SU-DHL-6 (cell line): Measurements from ENCODE around the gene PSKH1.
"Not testable (repeated sequence)": the region's sequence is repeated elsewhere in the genome, so short reads cannot be mapped to it uniquely, and the experiment has no call there.

Source experiments
- H2AFZ ChIP-seq: fragments of 200-600 bp; sonication (generic); 2 replicates; pipeline ENCODE4 v1.6.1; 2014; ENCODE audit warnings: low read depth, mild to moderate bottlenecking, moderate library complexity, mixed read lengths, antibody characterized with exemption, low read length; ENCODE audit not compliant: severe bottlenecking
- H3F3A ChIP-seq: fragments of 200-600 bp; shearing (Covaris generic); 2 replicates; pipeline ENCODE4 v1.6.0; 2016; ENCODE audit warnings: antibody characterized with exemption, mild to moderate bottlenecking; ENCODE audit not compliant: insufficient read depth
- H3K27ac ChIP-seq: fragments of 200-600 bp; sonication (generic); 2 replicates; pipeline ENCODE4 v1.5.1; 2016; ENCODE audit warnings: low read depth, mild to moderate bottlenecking, low read length, moderate library complexity, mixed read lengths
- H3K27me3 ChIP-seq: fragments of 200-600 bp; sonication (generic), shearing (Covaris generic); 2 replicates; pipeline ENCODE4 v1.6.0; 2014; ENCODE audit warnings: mild to moderate bottlenecking, low read length
- H3K36me3 ChIP-seq: fragments of 200-600 bp; sonication (generic); 2 replicates; pipeline ENCODE4 v1.6.1; 2014; ENCODE audit warnings: mild to moderate bottlenecking, low read length, mixed read lengths
- H3K4me2 ChIP-seq: fragments of 300-600, 200-600 bp; shearing (Covaris generic), sonication (generic); 2 replicates; pipeline ENCODE4 v1.6.0; 2014; ENCODE audit warnings: low read length, low read depth, mild to moderate bottlenecking; ENCODE audit not compliant: poor library complexity, severe bottlenecking
- H3K4me3 ChIP-seq: fragments of 200-600 bp; sonication (generic); 2 replicates; pipeline ENCODE4 v1.5.1; 2014; ENCODE audit warnings: antibody characterized with exemption, low read length, mild to moderate bottlenecking, mixed read lengths; ENCODE audit not compliant: insufficient read depth, poor library complexity, severe bottlenecking
- H3K79me2 ChIP-seq: fragments of 200-600 bp; sonication (generic); 2 replicates; pipeline ENCODE4 v1.6.1; 2014; ENCODE audit warnings: mild to moderate bottlenecking, low read length, moderate library complexity; ENCODE audit not compliant: insufficient read depth
- H3K9ac ChIP-seq: fragments of 200-600 bp; sonication (generic); 2 replicates; pipeline ENCODE4 v1.7.0; 2014; ENCODE audit warnings: mild to moderate bottlenecking, low read length
- H3K9me2 ChIP-seq: fragments of 200-600 bp; sonication (generic); replicated peaks from 2 replicates; pipeline ENCODE4 v1.6.1; 2014; ENCODE audit warnings: low read length; ENCODE audit not compliant: insufficient read depth
- H3K9me3 ChIP-seq: fragments of 200-600 bp; sonication (generic); 2 replicates; pipeline ENCODE4 v1.6.1; 2014; ENCODE audit warnings: low read length, mixed read lengths; ENCODE audit not compliant: insufficient read depth
- H4K20me1 ChIP-seq: fragments of 200-600 bp; sonication (generic); 2 replicates; pipeline ENCODE4 v1.6.1; 2014; ENCODE audit warnings: low read depth, mild to moderate bottlenecking, antibody characterized with exemption, low read length, moderate library complexity, mixed read lengths
- EZH2phosphoT487 ChIP-seq: fragments of 200-600 bp; sonication (generic), shearing (Covaris generic); conservative IDR thresholded peaks from 2 replicates; pipeline ENCODE4 v1.6.1; 2018; ENCODE audit warnings: mild to moderate bottlenecking, antibody characterized with exemption, low read length, moderate library complexity, mixed read lengths
- TF ChIP-seq, protein P1 (sequence below): fragments of 200-600 bp; sonication (generic); IDR thresholded peaks from one replicate; pipeline ENCODE4 v1.5.1; 2017; ENCODE audit warnings: antibody characterized with exemption, mild to moderate bottlenecking, low read length, moderate library complexity; ENCODE audit not compliant: insufficient read depth, poor library complexity, severe bottlenecking

The PSKH1 gene

DNA sequence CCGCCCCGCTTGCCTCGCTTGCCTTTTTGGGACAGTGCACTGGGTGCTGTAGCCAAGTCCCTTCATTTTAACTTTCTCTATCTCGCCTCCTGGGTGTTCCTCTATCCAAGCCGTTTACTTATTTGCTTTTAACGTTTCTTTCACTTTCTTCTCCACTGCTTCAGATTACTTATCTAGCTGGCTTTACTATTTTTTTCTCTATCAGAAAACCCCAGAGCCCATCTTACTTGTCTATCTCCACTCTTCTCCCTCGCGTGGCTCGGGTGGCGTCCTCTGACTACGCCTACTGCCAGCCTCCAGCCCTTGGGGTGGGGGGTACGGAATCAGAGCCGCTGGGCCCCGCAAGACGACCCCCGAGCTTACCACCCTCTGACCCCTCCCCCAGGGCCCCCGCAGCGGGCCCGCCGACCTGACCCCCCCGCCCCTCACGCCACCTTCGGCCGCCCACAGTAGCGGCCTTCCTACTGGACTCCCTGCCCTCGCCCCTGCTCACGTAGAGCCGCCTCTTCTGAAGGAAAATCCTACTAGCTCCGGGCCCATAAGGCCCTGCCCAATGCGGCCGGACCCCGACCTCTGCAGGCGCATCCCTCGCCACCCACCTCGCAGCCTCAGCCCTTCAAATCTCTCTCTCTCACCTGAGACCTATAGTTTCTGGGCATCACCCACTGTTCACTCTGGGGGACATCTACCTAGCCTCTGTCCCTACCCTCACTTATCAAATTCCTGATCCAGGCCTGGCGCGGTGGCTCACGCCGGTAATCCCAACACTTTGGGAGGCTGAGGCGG is 76.4 kb downstream of the PSKH1 start:
- no peaks in the 10 kb centered on the region for H3K36me3 ChIP-seq
- no peaks in the 10 kb centered on the region for H3K9me3 ChIP-seq
- no peaks in the 10 kb centered on the region for H3K27me3 ChIP-seq
- no peak for TF ChIP-seq EZH2phosphoT487
- TF ChIP-seq, protein P1, sequence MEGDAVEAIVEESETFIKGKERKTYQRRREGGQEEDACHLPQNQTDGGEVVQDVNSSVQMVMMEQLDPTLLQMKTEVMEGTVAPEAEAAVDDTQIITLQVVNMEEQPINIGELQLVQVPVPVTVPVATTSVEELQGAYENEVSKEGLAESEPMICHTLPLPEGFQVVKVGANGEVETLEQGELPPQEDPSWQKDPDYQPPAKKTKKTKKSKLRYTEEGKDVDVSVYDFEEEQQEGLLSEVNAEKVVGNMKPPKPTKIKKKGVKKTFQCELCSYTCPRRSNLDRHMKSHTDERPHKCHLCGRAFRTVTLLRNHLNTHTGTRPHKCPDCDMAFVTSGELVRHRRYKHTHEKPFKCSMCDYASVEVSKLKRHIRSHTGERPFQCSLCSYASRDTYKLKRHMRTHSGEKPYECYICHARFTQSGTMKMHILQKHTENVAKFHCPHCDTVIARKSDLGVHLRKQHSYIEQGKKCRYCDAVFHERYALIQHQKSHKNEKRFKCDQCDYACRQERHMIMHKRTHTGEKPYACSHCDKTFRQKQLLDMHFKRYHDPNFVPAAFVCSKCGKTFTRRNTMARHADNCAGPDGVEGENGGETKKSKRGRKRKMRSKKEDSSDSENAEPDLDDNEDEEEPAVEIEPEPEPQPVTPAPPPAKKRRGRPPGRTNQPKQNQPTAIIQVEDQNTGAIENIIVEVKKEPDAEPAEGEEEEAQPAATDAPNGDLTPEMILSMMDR = no peak
- no peak overlapping the region for H3K27ac ChIP-seq
- no peaks in the 10 kb centered on the region for H4K20me1 ChIP-seq
- peak overlapping the region; percentile 76 for H3K4me2 ChIP-seq
- no peaks in the 10 kb centered on the region for H3K9me2 ChIP-seq
- H3F3A ChIP-seq = no peaks in the 10 kb centered on the region
- H3K79me2 ChIP-seq = no peaks in the 10 kb centered on the region
- H3K4me3 ChIP-seq = peak overlapping the region; percentile 61
- peak overlapping the region; percentile 91 for H2AFZ ChIP-seq
- peak overlapping the region; percentile 69 for H3K9ac ChIP-seq

DNA sequence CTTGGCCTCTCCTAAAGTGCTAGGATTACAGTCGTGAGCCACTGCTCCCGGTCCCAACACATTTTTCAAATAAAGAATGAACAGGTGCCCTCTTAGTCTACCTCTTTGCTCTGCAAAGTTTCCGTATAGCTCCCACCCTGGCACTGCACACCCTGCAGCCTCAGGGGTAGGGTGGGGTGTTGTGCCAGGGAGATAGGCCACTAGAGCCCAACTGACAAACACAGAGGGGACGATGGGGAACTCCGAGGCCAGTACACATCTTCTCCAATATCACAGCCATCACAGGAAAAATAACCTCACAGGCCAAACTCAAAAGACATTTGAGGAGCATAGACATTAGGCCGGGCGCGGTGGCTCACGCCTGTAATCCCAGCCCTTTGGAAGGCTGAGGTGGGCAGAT is 78.1 kb downstream of the PSKH1 start:
- no peaks in the 10 kb centered on the region for H3K9me3 ChIP-seq
- no peak for TF ChIP-seq EZH2phosphoT487
- TF ChIP-seq, protein P1 = no peak
- H2AFZ ChIP-seq = no peak overlapping the region
- no peaks in the 10 kb centered on the region for H3K36me3 ChIP-seq
- H3K27ac ChIP-seq = no peak overlapping the region
- H3K9me2 ChIP-seq = no peaks in the 10 kb centered on the region
- H3K9ac ChIP-seq = no peak overlapping the region
- H4K20me1 ChIP-seq = no peaks in the 10 kb centered on the region
- H3K79me2 ChIP-seq = no peaks in the 10 kb centered on the region
- H3K4me2 ChIP-seq = no peak overlapping the region
- H3K4me3 ChIP-seq = no peak overlapping the region
- H3K27me3 ChIP-seq = no peaks in the 10 kb centered on the region
- H3F3A ChIP-seq = no peaks in the 10 kb centered on the region

DNA sequence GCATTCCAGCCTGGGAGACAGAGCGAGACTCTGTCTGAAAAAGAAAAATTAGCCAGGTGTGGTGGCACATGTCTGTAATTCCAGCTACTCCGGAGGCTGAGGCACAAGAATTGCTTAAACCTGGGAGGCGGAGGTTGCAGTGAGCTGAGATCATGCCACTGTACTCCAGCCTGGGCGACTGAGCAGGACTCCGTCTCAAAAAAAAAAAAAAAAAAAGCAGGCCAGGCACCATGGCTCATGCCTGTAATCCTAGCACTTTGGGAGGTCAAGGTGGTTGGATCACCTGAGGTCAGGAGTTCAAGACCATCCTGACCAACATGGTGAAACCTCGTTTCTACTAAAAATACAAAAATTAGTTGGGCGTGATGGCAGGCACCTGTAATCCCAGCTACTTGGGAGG is 79.2 kb downstream of the PSKH1 start:
- H3F3A ChIP-seq, H2AFZ ChIP-seq, H4K20me1 ChIP-seq, H3K9ac ChIP-seq, H3K36me3 ChIP-seq, H3K79me2 ChIP-seq, H3K27me3 ChIP-seq, H3K9me3 ChIP-seq, H3K4me3 ChIP-seq, H3K27ac ChIP-seq, H3K4me2 ChIP-seq, H3K9me2 ChIP-seq: not testable (repeated sequence)

DNA sequence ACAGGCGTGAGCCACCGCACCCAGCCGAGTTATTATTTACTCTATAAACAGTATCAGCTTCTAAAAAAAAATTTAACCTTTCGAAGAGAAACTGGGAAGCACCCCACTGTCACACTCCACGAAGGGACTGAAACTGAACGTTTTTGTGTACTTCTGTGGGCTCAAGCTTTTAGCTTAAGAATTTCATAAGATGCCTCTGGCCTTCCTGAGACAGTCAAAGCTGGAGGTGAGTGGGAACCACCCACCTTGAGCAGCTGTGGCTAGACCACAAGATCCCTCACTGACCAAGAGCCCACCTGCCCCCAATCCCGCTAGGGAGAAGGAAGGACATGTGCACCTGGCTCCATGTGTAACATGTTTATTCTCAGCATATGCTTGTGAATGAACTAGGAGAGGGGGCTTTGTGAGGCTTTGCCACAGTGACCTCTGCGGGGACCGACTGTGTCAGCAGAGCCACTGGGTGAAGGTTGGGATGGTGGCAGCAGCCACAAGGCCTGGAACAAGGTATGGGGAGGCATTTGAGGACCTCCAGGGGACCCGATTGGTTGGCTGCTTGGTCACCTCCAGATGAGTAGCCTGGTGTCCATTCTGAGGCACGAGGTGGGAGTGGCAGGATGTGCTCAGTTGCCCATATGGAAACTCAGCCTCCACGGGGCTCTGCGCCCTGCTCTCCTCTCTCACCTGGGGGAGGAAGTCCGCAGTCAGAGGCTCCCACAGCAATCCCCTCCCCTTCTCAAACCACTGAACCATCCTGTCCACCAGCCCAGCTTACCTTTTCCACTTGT is 82.5 kb downstream of the PSKH1 start:
- TF ChIP-seq, protein P1 = no peak
- TF ChIP-seq EZH2phosphoT487 = no peak
- no peak overlapping the region for H2AFZ ChIP-seq
- H3K27me3 ChIP-seq = no peaks in the 10 kb centered on the region
- H3K9ac ChIP-seq = no peak overlapping the region
- H3K27ac ChIP-seq = no peak overlapping the region
- H3K36me3 ChIP-seq = no peaks in the 10 kb centered on the region
- no peaks in the 10 kb centered on the region for H3K9me3 ChIP-seq
- H3F3A ChIP-seq = no peaks in the 10 kb centered on the region
- no peaks in the 10 kb centered on the region for H3K9me2 ChIP-seq
- no peak overlapping the region for H3K4me2 ChIP-seq
- H3K4me3 ChIP-seq = no peak overlapping the region
- no peaks in the 10 kb centered on the region for H4K20me1 ChIP-seq
- H3K79me2 ChIP-seq = no peaks in the 10 kb centered on the region
